Measurements from ENCODE around the gene ENTREP1. TPM values are rescaled to one million over a fixed set of nuclear protein-coding genes. Genes with fewer than 3 reads are reported as not detected.
A peak's percentile ranks its signal among the peaks of the same experiment; 100 is the strongest.

The ENTREP1 gene
- total and polyA plus RNA-seq, 4 donors, result 0.07 to 0.33 (median 0.12) TPM

DNA sequence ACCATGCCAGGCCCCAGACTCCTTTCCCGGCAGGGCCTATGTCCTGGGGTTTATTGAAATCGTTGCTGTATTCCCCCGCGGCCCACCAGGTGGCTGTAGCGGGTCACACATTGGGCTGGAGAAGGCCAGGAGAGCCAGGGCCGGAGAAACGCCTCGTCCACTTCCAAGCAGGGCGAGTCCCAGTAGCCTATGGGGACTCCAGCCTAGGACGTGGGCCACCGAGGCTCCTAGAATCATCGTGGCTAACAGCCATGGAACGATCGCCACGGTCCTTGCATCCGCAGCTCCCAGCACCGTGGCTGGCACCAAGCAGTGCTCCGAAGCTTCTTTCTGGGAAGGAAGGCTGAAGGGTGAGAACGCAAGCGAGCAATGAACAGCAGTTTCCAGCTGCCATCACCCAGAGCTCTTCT lies 87.7 kb downstream of the ENTREP1 start:
- H3K4me3 ChIP-seq (ENCODE audit: low read depth in 1 of 3, low read length in 3 of 3), result no peak overlapping the region
- peaks cover 0 to 3% (median 0%) of the 10 kb centered on the region in 4 donors for H3K4me1 ChIP-seq (ENCODE audit: control insufficient read depth in 4 of 4, insufficient read depth in 4 of 4, low read length in 3 of 4)
- no peaks in the 10 kb centered on the region for H3K36me3 ChIP-seq (ENCODE audit: control insufficient read depth in 4 of 4, insufficient read depth in 3 of 4, low read depth in 1 of 4, low read length in 3 of 4)
- H3K27me3 ChIP-seq (ENCODE audit: control insufficient read depth in 4 of 4, insufficient read depth in 4 of 4, low read length in 3 of 4), result no peaks in the 10 kb centered on the region
- peak; percentile 62 for DNase-seq (ENCODE audit: low spot score)
- H3K9me3 ChIP-seq (ENCODE audit: control insufficient read depth in 4 of 4, low read length in 3 of 4), result no peaks in the 10 kb centered on the region
- TF ChIP-seq YY1 (IDR thresholded peaks at IDR 0.05) (no peak), RAD21 (IDR thresholded peaks at IDR 0.05) (peak; percentile 81 to 90)
- TF ChIP-seq, protein P1, sequence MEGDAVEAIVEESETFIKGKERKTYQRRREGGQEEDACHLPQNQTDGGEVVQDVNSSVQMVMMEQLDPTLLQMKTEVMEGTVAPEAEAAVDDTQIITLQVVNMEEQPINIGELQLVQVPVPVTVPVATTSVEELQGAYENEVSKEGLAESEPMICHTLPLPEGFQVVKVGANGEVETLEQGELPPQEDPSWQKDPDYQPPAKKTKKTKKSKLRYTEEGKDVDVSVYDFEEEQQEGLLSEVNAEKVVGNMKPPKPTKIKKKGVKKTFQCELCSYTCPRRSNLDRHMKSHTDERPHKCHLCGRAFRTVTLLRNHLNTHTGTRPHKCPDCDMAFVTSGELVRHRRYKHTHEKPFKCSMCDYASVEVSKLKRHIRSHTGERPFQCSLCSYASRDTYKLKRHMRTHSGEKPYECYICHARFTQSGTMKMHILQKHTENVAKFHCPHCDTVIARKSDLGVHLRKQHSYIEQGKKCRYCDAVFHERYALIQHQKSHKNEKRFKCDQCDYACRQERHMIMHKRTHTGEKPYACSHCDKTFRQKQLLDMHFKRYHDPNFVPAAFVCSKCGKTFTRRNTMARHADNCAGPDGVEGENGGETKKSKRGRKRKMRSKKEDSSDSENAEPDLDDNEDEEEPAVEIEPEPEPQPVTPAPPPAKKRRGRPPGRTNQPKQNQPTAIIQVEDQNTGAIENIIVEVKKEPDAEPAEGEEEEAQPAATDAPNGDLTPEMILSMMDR (IDR thresholded peaks at IDR 0.05; ENCODE audit: low read depth, low read length, missing input control), result peak; percentile 66
- 30% methylated on average over 20 of the region's 20 CpGs for WGBS
- no peak overlapping the region for H3K27ac ChIP-seq (ENCODE audit: low read depth in 1 of 2, low read length in 2 of 2)
- no peak overlapping the region for H3K9ac ChIP-seq (ENCODE audit: low read depth in 1 of 2, low read length in 2 of 2)

DNA sequence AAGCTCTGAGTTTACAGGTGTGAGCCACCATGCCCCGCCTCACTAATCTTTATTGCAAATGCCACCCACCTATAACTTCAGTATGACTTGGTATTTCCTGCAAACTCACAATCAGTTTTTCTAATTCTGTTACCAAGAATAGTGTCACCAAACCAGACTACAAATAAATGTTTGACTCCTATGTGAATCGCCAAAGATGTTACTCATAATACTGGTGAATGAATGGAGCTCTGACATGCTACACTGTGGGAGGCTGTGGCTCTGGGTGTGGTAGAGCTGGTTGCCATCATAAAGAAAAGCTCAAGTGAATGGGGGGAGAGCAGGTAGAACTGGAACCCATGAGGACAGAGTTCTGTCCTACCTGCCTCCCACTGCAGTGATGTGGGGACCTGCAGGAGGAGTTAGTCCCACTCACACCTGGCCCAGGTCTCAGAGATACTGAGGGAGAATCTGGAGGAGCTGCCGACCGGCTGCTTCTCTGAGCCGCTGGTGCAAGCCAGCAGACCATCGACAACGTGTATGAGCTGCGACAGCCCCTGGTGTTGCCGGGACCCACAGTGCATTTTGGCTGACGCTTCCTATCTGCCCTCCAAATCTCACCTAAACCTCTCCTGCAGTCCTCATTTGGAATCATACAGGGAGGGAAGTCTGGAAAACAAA lies 95.7 kb downstream of the ENTREP1 start:
- Histone ChIP-seq H3K4me1 (ENCODE audit: control insufficient read depth in 4 of 4, insufficient read depth in 4 of 4, low read length in 3 of 4) (peaks cover 0 to 3% (median 0%) of the 10 kb centered on the region in 4 donors), H3K27me3 (ENCODE audit: control insufficient read depth in 4 of 4, insufficient read depth in 4 of 4, low read length in 3 of 4) (no peaks in the 10 kb centered on the region), H3K9ac (ENCODE audit: low read depth in 1 of 2, low read length in 2 of 2) (no peak overlapping the region), H3K36me3 (ENCODE audit: control insufficient read depth in 4 of 4, insufficient read depth in 3 of 4, low read depth in 1 of 4, low read length in 3 of 4) (no peaks in the 10 kb centered on the region), H3K9me3 (ENCODE audit: control insufficient read depth in 4 of 4, low read length in 3 of 4) (no peaks in the 10 kb centered on the region), H3K27ac (ENCODE audit: low read depth in 1 of 2, low read length in 2 of 2) (no peak overlapping the region), H3K4me3 (ENCODE audit: low read depth in 1 of 3, low read length in 3 of 3) (no peak overlapping the region)
- no peak for DNase-seq (ENCODE audit: low spot score)
- WGBS, result 93% methylated on average over 10 of the region's 10 CpGs
- TF ChIP-seq, protein P2, sequence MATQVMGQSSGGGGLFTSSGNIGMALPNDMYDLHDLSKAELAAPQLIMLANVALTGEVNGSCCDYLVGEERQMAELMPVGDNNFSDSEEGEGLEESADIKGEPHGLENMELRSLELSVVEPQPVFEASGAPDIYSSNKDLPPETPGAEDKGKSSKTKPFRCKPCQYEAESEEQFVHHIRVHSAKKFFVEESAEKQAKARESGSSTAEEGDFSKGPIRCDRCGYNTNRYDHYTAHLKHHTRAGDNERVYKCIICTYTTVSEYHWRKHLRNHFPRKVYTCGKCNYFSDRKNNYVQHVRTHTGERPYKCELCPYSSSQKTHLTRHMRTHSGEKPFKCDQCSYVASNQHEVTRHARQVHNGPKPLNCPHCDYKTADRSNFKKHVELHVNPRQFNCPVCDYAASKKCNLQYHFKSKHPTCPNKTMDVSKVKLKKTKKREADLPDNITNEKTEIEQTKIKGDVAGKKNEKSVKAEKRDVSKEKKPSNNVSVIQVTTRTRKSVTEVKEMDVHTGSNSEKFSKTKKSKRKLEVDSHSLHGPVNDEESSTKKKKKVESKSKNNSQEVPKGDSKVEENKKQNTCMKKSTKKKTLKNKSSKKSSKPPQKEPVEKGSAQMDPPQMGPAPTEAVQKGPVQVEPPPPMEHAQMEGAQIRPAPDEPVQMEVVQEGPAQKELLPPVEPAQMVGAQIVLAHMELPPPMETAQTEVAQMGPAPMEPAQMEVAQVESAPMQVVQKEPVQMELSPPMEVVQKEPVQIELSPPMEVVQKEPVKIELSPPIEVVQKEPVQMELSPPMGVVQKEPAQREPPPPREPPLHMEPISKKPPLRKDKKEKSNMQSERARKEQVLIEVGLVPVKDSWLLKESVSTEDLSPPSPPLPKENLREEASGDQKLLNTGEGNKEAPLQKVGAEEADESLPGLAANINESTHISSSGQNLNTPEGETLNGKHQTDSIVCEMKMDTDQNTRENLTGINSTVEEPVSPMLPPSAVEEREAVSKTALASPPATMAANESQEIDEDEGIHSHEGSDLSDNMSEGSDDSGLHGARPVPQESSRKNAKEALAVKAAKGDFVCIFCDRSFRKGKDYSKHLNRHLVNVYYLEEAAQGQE (IDR thresholded peaks at IDR 0.05), result no peak
- TF ChIP-seq, protein P1 (IDR thresholded peaks at IDR 0.05; ENCODE audit: low read depth, low read length, missing input control), result no peak
- TF ChIP-seq, protein P3, sequence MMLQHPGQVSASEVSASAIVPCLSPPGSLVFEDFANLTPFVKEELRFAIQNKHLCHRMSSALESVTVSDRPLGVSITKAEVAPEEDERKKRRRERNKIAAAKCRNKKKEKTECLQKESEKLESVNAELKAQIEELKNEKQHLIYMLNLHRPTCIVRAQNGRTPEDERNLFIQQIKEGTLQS (IDR thresholded peaks at IDR 0.05), result no peak
- TF ChIP-seq, protein P4, sequence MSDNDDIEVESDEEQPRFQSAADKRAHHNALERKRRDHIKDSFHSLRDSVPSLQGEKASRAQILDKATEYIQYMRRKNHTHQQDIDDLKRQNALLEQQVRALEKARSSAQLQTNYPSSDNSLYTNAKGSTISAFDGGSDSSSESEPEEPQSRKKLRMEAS (IDR thresholded peaks at IDR 0.05), result no peak
- TF ChIP-seq FOXA2 (IDR thresholded peaks at IDR 0.05) (no peak), GABPA (IDR thresholded peaks at IDR 0.05 in 1 of 2, conservative IDR thresholded peaks at IDR 0.05 in 1 of 2) (no peak), RXRA (IDR thresholded peaks at IDR 0.05) (no peak), NR2F2 (IDR thresholded peaks at IDR 0.05) (no peak), JUND (IDR thresholded peaks at IDR 0.05) (no peak), SP1 (IDR thresholded peaks at IDR 0.05) (no peak)
- TF ChIP-seq, protein P5, sequence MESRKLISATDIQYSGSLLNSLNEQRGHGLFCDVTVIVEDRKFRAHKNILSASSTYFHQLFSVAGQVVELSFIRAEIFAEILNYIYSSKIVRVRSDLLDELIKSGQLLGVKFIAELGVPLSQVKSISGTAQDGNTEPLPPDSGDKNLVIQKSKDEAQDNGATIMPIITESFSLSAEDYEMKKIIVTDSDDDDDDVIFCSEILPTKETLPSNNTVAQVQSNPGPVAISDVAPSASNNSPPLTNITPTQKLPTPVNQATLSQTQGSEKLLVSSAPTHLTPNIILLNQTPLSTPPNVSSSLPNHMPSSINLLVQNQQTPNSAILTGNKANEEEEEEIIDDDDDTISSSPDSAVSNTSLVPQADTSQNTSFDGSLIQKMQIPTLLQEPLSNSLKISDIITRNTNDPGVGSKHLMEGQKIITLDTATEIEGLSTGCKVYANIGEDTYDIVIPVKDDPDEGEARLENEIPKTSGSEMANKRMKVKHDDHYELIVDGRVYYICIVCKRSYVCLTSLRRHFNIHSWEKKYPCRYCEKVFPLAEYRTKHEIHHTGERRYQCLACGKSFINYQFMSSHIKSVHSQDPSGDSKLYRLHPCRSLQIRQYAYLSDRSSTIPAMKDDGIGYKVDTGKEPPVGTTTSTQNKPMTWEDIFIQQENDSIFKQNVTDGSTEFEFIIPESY (IDR thresholded peaks at IDR 0.05), result no peak
